IMR-90 (cell line): ENCODE measurements around the gene KLHL29. TPM values are rescaled to one million over a fixed set of nuclear protein-coding genes. Genes with fewer than 3 reads are reported as not detected.

ENCODE experiments used
- ATAC-seq: fragments of 200-7000 bp; cut with Tn5 transposase; 2 replicates; pipeline ENCODE4 v1.9.1; 2020; ENCODE audit warnings: low read depth, mild to moderate bottlenecking, moderate library complexity
- BruUV-seq: library from RNA; stranded (reverse); fragments of 400-500 nt; replicated peaks from 2 replicates; lab custom pipeline; 2021; lab: Mats Ljungman, UMichigan
- CTCF ChIA-PET: fragments of 300-600 bp; formaldehyde crosslinking; extraction: SDS; loops from one replicate; lab custom pipeline; 2021; ENCODE audit warnings: antibody characterized with exemption; lab: Yijun Ruan, JAX
- POLR2A ChIA-PET: fragments of 300-600 bp; sonication (Branson Sonifier 250); formaldehyde crosslinking; loops from one replicate; lab custom pipeline; 2022; ENCODE audit warnings: antibody characterized with exemption; ENCODE audit not compliant: unreplicated experiment; lab: Charles Lee
- DNase-seq: peaks from one replicate; pipeline ENCODE4 v3.0.0; 2013
- H2AFZ ChIP-seq: replicated peaks from 2 replicates; pipeline ENCODE3; 2013; ENCODE audit warnings: low read length, mild to moderate bottlenecking; ENCODE audit not compliant: poor library complexity
- H2AK5ac ChIP-seq: 2 replicates; pipeline ENCODE4 v1.6.1; 2013; ENCODE audit warnings: low read depth, low read length, inconsistent platforms
- H2AK9ac ChIP-seq: replicated peaks from 2 replicates; pipeline ENCODE3; 2013; ENCODE audit warnings: mild to moderate bottlenecking, low read depth, low read length, moderate library complexity; ENCODE audit not compliant: poor library complexity
- H2BK120ac ChIP-seq: 2 replicates; pipeline ENCODE4 v1.6.1; 2013; ENCODE audit warnings: low read depth, low read length, inconsistent platforms
- H2BK15ac ChIP-seq: 3 replicates; pipeline ENCODE4 v1.6.1; 2013; ENCODE audit warnings: low read depth, low read length, inconsistent platforms
- H2BK20ac ChIP-seq: 2 replicates; pipeline ENCODE4 v1.6.1; 2013; ENCODE audit warnings: low read depth, mild to moderate bottlenecking, inconsistent platforms, low read length, moderate library complexity
- H2BK5ac ChIP-seq: 2 replicates; pipeline ENCODE4 v1.6.1; 2013; ENCODE audit warnings: mild to moderate bottlenecking, low read depth, low read length, inconsistent platforms; ENCODE audit not compliant: poor library complexity, severe bottlenecking
- H3K14ac ChIP-seq: replicated peaks from 2 replicates; pipeline ENCODE4 v1.6.1; 2013; ENCODE audit warnings: low read depth, low read length, inconsistent platforms
- H3K18ac ChIP-seq: 2 replicates; pipeline ENCODE4 v1.6.1; 2013; ENCODE audit warnings: low read depth, low read length, control low read depth
- H3K23ac ChIP-seq: 2 replicates; pipeline ENCODE4 v1.6.1; 2013; ENCODE audit warnings: low read depth, low read length, inconsistent platforms
- H3K27ac ChIP-seq: 2 replicates; pipeline ENCODE4 v1.5.1; 2013; ENCODE audit warnings: mild to moderate bottlenecking, control low read depth, low read length; ENCODE audit not compliant: insufficient read depth
- H3K27me3 ChIP-seq: 2 replicates; pipeline ENCODE4 v1.6.1; 2013; ENCODE audit warnings: low read length; ENCODE audit not compliant: control insufficient read depth, insufficient read depth
- H3K36me3 ChIP-seq: 2 replicates; pipeline ENCODE4 v1.6.1; 2013; ENCODE audit warnings: low read length, mixed read lengths; ENCODE audit not compliant: control insufficient read depth, insufficient read depth
- H3K4ac ChIP-seq: 2 replicates; pipeline ENCODE4 v1.6.1; 2013; ENCODE audit warnings: low read depth, low read length, inconsistent platforms
- H3K4me1 ChIP-seq: 2 replicates; pipeline ENCODE4 v1.6.1; 2013; ENCODE audit warnings: low read length, mixed read lengths; ENCODE audit not compliant: control insufficient read depth, insufficient read depth
- H3K4me2 ChIP-seq: 2 replicates; pipeline ENCODE4 v1.6.1; 2013; ENCODE audit warnings: low read depth, mild to moderate bottlenecking, control low read depth, low read length, moderate library complexity
- H3K4me3 ChIP-seq: 2 replicates; pipeline ENCODE4 v1.5.1; 2013; ENCODE audit warnings: low read depth, mild to moderate bottlenecking, control low read depth, low read length, moderate library complexity; ENCODE audit not compliant: insufficient read depth
- H3K56ac ChIP-seq: 2 replicates; pipeline ENCODE4 v1.6.1; 2013; ENCODE audit warnings: low read length, inconsistent platforms; ENCODE audit not compliant: insufficient read depth; ENCODE audit errors: extremely low read depth
- H3K79me1 ChIP-seq, 2 experiments: 2 replicates each; pipeline ENCODE4 v1.6.1; 2013; ENCODE audit warnings: low read length in 2 of 2, inconsistent platforms in 1 of 2, low read depth in 1 of 2
- H3K9ac ChIP-seq: 2 replicates; pipeline ENCODE4 v1.6.1; 2013; ENCODE audit warnings: low read depth, low read length, control low read depth
- H3K9me1 ChIP-seq: 2 replicates; pipeline ENCODE4 v1.6.1; 2013; ENCODE audit warnings: low read length, inconsistent platforms; ENCODE audit not compliant: insufficient read depth
- H3K9me3 ChIP-seq: 2 replicates; pipeline ENCODE4 v1.6.1; 2013; ENCODE audit warnings: low read length; ENCODE audit not compliant: control insufficient read depth, insufficient read depth
- H4K20me1 ChIP-seq: 2 replicates; pipeline ENCODE4 v1.6.1; 2013; ENCODE audit warnings: low read length, inconsistent platforms; ENCODE audit not compliant: insufficient read depth
- H4K5ac ChIP-seq: 2 replicates; pipeline ENCODE4 v1.6.1; 2013; ENCODE audit warnings: mild to moderate bottlenecking, low read depth, low read length, control low read depth
- H4K8ac ChIP-seq, 2 experiments: 2 replicates each; pipeline ENCODE4 v1.6.1; 2013; ENCODE audit warnings: low read depth in 2 of 2, low read length in 2 of 2, control low read depth in 1 of 2, inconsistent platforms in 1 of 2
- H4K91ac ChIP-seq: 2 replicates; pipeline ENCODE4 v1.6.1; 2013; ENCODE audit warnings: low read depth, low read length, inconsistent platforms; ENCODE audit not compliant: insufficient read depth
- BHLHE40 ChIP-seq: fragments of 150-350 bp; IDR thresholded peaks from 2 replicates; pipeline ENCODE4 v1.6.1; 2016; ENCODE audit warnings: mild to moderate bottlenecking, low read depth, low read length
- CEBPB ChIP-seq: IDR thresholded peaks from 2 replicates; pipeline ENCODE4 v1.6.1; 2012; ENCODE audit warnings: low read depth, low read length, improper control_type of control experiment
- CHD1 ChIP-seq: IDR thresholded peaks from 2 replicates; pipeline ENCODE4 v1.6.1; 2012; ENCODE audit warnings: low read depth, low read length, improper control_type of control experiment
- FOS ChIP-seq: fragments of 150-350 bp; IDR thresholded peaks from 2 replicates; pipeline ENCODE4 v1.6.1; 2016; ENCODE audit warnings: low read depth, low read length
- MAFK ChIP-seq: IDR thresholded peaks from 2 replicates; pipeline ENCODE4 v1.6.1; 2012; ENCODE audit warnings: low read depth, low read length, improper control_type of control experiment
- MAZ ChIP-seq: IDR thresholded peaks from 2 replicates; pipeline ENCODE4 v1.6.1; 2012; ENCODE audit warnings: low read depth, mild to moderate bottlenecking, low read length, improper control_type of control experiment, moderate library complexity, borderline replicate concordance
- MXI1 ChIP-seq: IDR thresholded peaks from 2 replicates; pipeline ENCODE4 v1.6.1; 2012; ENCODE audit warnings: low read depth, mild to moderate bottlenecking, low read length, moderate library complexity, borderline replicate concordance
- NFE2L2 ChIP-seq: fragments of 150-350 bp; IDR thresholded peaks from 2 replicates; pipeline ENCODE4 v1.6.1; 2016; ENCODE audit warnings: low read depth, mild to moderate bottlenecking, low read length
- POLR2A ChIP-seq: IDR thresholded peaks from 2 replicates; pipeline ENCODE4 v1.6.1; 2012; ENCODE audit warnings: mild to moderate bottlenecking, low read depth, low read length
- RAD21 ChIP-seq: IDR thresholded peaks from 2 replicates; pipeline ENCODE4 v1.6.1; 2012; ENCODE audit warnings: low read length, improper control_type of control experiment
- RCOR1 ChIP-seq: IDR thresholded peaks from 2 replicates; pipeline ENCODE4 v1.6.1; 2012; ENCODE audit warnings: mild to moderate bottlenecking, low read length, improper control_type of control experiment; ENCODE audit not compliant: insufficient replicate concordance
- RFX5 ChIP-seq: IDR thresholded peaks from 2 replicates; pipeline ENCODE4 v1.8.0; 2012; ENCODE audit warnings: low read depth, mild to moderate bottlenecking, low read length, moderate library complexity
- SMC3 ChIP-seq: fragments of 150-350 bp; IDR thresholded peaks from 2 replicates; pipeline ENCODE4 v1.6.1; 2016; ENCODE audit warnings: low read depth, mild to moderate bottlenecking, antibody characterized with exemption, low read length, moderate library complexity
- WGBS, 2 experiments: methylation state at CpG; one replicate each; pipeline versions ENCODE4 v1.1.5 to v1.1.7; 2013; ENCODE audit warnings: missing lambda C conversion rate in 2 of 2; ENCODE audit not compliant: insufficient read length in 1 of 2; ENCODE audit errors: extremely low coverage in 2 of 2; 5-methylcytosine and 5-hydroxymethylcytosine counted together
- dilution Hi-C: fragments of 300-500 bp; cut with HindIII; formaldehyde crosslinking; loops from one replicate; pipeline ENCODE4 v1.14.3; 2018; ENCODE audit warnings: low sequenced_read_pairs; ENCODE audit not compliant: unreplicated experiment
- in situ Hi-C: fragments of 300-500 bp; cut with MboI; formaldehyde crosslinking; loops from 3 replicates; pipeline ENCODE4 v1.14.3; 2019; ENCODE audit warnings: low sequenced_read_pairs, inconsistent platforms, mixed read lengths
- intact Hi-C: fragments of 100-400 bp; cut with micrococcal nuclease; formaldehyde crosslinking; loops from 2 replicates; pipeline ENCODE4 v1.10.0; 2022
- polyA plus RNA-seq, 3 experiments: library from polyadenylated mRNA; depleted of rRNA; stranded (reverse); fragments of >200 nt; gene quantifications; 2 replicates each; pipeline ENCODE4 v1.2.3, GENCODE V29; 2012; ENCODE audit warnings: low replicate concordance in 1 of 3
- total RNA-seq: library from RNA; depleted of rRNA; stranded (reverse); fragments of >200 nt; gene quantifications from 2 replicates; pipeline ENCODE4 v1.2.3, GENCODE V29; 2012
- TF ChIP-seq, protein P1 (sequence below): fragments of 150-350 bp; IDR thresholded peaks from 2 replicates; pipeline ENCODE4 v1.6.1; 2017; ENCODE audit warnings: mild to moderate bottlenecking, antibody characterized with exemption, low read length, low read depth
- TF ChIP-seq, protein P2 (sequence below): fragments of 150-350 bp; IDR thresholded peaks from 2 replicates; pipeline ENCODE4 v1.6.1; 2016; ENCODE audit warnings: low read depth, mild to moderate bottlenecking, low read length, moderate library complexity, borderline replicate concordance

Gene KLHL29
- total and polyA plus RNA-seq, 2 of the 4 experiments (the other 2 are of a cell fraction) = 2.0 to 8.0 TPM

DNA sequence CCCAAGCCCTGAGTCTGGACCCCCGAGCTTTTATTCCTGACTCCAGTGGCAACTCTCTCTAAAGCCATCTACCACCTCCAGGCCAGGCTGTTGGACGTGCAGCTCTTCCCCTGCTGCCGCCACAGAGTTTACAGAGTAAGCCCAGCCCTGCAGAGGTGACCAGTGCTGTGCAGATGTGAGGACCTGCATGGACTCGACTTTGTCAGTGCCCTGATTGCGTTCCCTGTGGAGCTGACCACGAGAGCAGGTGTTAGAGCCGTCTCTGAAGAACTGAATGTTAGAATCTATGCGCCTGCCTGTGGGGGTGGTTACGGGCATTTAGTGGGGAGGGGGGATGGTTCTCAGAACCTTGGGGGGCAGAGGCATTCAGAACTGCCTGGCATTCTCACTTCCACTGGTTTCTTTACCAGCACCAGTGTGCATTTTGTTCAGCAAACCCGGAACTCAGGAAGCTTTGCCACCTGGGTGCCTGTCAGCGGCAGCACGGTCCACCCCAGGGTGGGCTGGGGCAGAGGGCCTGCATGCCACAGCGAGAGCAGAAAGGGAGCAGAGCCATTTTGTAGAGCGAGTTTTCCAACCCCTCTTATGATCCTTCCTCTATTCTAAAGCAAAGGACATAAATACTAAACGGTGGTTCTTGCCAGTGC lies 137.9 kb downstream of the KLHL29 start:
- Histone ChIP-seq H2BK120ac (no peak overlapping the region), H2BK20ac (no peak overlapping the region), H3K27me3 (no peaks in the 10 kb centered on the region), H3K36me3 (no peaks in the 10 kb centered on the region), H3K9me3 (no peaks in the 10 kb centered on the region), H4K5ac (no peak overlapping the region), H3K4me2 (no peak overlapping the region), H2BK5ac (no peak overlapping the region), H3K18ac (no peak overlapping the region), H3K9ac (no peak overlapping the region), H2AFZ (no peak overlapping the region), H3K4me3 (no peak overlapping the region), H3K9me1 (peaks cover 7% of the 10 kb centered on the region), H3K4ac (no peak overlapping the region), H3K56ac (no peak overlapping the region), H3K27ac (no peak overlapping the region), H3K4me1 (peaks cover 16% of the 10 kb centered on the region), H3K79me1 (peaks cover 3 to 4% of the 10 kb centered on the region in 2 experiments; a peak in 2 of 4 replicates), H4K20me1 (no peaks in the 10 kb centered on the region; the same call in 1 of the 2 replicates), H2AK9ac (no peak overlapping the region), H3K23ac (no peak overlapping the region), H4K8ac (no peak overlapping the region), H2BK15ac (no peak overlapping the region), H4K91ac (no peak overlapping the region), H2AK5ac (no peak overlapping the region), H3K14ac (no peak overlapping the region)
- WGBS, 2 experiments = 88% methylated on average over 4 of the region's 15 CpGs; no CpG with 5 or more reads in 1 of the 2 experiments
- ChIA-PET POLR2A (no interaction called here), CTCF (interaction anchor here (0.7 kb wide), 1 partner anchor 33 kb away, joined by 4 read pairs; no protein-coding TSS in a partner anchor)
- intact Hi-C loops = no loop called here
- dilution Hi-C loops = no loop called here
- DNase-seq (no peak), ATAC-seq (no peak)
- TF ChIP-seq, protein P1, sequence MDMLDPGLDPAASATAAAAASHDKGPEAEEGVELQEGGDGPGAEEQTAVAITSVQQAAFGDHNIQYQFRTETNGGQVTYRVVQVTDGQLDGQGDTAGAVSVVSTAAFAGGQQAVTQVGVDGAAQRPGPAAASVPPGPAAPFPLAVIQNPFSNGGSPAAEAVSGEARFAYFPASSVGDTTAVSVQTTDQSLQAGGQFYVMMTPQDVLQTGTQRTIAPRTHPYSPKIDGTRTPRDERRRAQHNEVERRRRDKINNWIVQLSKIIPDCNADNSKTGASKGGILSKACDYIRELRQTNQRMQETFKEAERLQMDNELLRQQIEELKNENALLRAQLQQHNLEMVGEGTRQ = no peak
- no peak for TF ChIP-seq FOS
- TF ChIP-seq RCOR1 = no peak
- TF ChIP-seq CHD1 = no peak
- no peak for TF ChIP-seq POLR2A
- TF ChIP-seq, protein P2, sequence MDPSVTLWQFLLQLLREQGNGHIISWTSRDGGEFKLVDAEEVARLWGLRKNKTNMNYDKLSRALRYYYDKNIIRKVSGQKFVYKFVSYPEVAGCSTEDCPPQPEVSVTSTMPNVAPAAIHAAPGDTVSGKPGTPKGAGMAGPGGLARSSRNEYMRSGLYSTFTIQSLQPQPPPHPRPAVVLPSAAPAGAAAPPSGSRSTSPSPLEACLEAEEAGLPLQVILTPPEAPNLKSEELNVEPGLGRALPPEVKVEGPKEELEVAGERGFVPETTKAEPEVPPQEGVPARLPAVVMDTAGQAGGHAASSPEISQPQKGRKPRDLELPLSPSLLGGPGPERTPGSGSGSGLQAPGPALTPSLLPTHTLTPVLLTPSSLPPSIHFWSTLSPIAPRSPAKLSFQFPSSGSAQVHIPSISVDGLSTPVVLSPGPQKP = no peak
- no peak for TF ChIP-seq MAFK
- no peak for TF ChIP-seq NFE2L2
- TF ChIP-seq BHLHE40 = no peak
- TF ChIP-seq CEBPB = no peak
- no peak for TF ChIP-seq RFX5
- no peak for TF ChIP-seq MAZ
- no peak for TF ChIP-seq SMC3
- TF ChIP-seq RAD21 = no peak
- no peak for TF ChIP-seq MXI1
- BruUV-seq = no TSS peak
- in situ Hi-C loops = no loop called here
